ENCODE measurements around the gene AAK1. TPM values are rescaled to one million over a fixed set of nuclear protein-coding genes. Genes with fewer than 3 reads are reported as not detected.

The AAK1 gene
- total RNA-seq, 4 donors from 2014 or later = 42.5 to 55.9 (median 51.2) TPM

GRCh38 chr2:69525261-69525660 is 118.3 kb downstream of the AAK1 start:
- TF ChIP-seq CTCF (IDR thresholded peaks at IDR 0.05; ENCODE audit: low read depth) = no peak

- TF ChIP-seq CTCF (IDR thresholded peaks at IDR 0.05; ENCODE audit: low read depth) = no peak
Observed at GRCh38 chr2:69524799-69525198, 118.7 kb downstream of the AAK1 start.

- no peak for TF ChIP-seq CTCF (IDR thresholded peaks at IDR 0.05; ENCODE audit: low read depth)
Observed at GRCh38 chr2:69521747-69522146, 121.8 kb downstream of the AAK1 start.

GRCh38 chr2:69518841-69519240 is 124.7 kb downstream of the AAK1 start:
- TF ChIP-seq CTCF (IDR thresholded peaks at IDR 0.05; ENCODE audit: low read depth) = no peak

GRCh38 chr2:69517410-69517809 is 126.1 kb downstream of the AAK1 start:
- TF ChIP-seq CTCF (IDR thresholded peaks at IDR 0.05; ENCODE audit: low read depth) = no peak

GRCh38 chr2:69514819-69515218 is 128.7 kb downstream of the AAK1 start:
- TF ChIP-seq CTCF (IDR thresholded peaks at IDR 0.05; ENCODE audit: low read depth) = no peak

- TF ChIP-seq CTCF (IDR thresholded peaks at IDR 0.05; ENCODE audit: low read depth) = no peak
Observed at GRCh38 chr2:69514406-69514805, 129.1 kb downstream of the AAK1 start.

Data from subcutaneous adipose tissue (tissue), 4 donors.